ENCODE data around the gene MTR. TPM values are rescaled to one million over a fixed set of nuclear protein-coding genes. Genes with fewer than 3 reads are reported as not detected.
A peak's percentile ranks its signal among the peaks of the same experiment; 100 is the strongest.

The MTR gene
- total RNA-seq, 1 experiment from 2014 or later = 27.5 TPM

DNA sequence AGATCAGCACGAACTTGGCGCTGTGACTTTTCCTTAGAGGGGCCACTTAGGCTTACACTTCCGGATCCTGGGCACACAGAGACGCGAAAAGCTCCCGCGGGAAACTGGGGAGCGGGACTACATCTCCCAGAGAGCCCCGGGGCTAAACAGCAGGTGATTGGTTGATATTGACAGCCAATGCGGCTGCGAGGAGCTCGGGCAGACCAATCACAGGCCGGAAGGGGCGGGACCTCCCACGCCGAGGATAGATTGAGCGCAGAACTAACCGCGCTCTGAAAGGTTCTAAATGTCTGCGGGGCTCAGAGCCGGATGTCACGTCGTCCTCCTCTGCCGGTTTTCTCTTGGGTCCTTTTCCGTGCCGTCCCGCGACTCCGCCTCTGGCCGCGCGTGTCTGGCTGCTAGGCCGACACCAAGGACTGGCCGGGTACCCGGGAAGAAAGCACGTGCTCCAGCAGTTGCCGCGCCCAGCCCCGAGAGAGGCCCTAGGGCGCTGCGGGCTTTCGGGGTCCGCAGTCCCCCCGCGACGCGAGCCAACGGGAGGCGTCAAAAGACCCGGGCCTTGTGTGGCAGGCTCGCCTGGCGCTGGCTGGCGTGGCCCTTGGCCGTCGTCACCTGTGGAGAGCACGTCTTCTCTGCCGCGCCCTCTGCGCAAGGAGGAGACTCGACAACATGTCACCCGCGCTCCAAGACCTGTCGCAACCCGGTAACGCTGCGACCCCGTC is at the start of gene MTR (continued):
- TF ChIP-seq, protein P1, sequence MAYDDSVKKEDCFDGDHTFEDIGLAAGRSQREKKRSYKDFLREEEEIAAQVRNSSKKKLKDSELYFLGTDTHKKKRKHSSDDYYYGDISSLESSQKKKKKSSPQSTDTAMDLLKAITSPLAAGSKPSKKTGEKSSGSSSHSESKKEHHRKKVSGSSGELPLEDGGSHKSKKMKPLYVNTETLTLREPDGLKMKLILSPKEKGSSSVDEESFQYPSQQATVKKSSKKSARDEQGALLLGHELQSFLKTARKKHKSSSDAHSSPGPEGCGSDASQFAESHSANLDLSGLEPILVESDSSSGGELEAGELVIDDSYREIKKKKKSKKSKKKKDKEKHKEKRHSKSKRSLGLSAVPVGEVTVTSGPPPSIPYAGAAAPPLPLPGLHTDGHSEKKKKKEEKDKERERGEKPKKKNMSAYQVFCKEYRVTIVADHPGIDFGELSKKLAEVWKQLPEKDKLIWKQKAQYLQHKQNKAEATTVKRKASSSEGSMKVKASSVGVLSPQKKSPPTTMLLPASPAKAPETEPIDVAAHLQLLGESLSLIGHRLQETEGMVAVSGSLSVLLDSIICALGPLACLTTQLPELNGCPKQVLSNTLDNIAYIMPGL (CRISPR knock-in tag; IDR thresholded peaks at IDR 0.05) = peak; percentile 91; the same call in 1 of the 2 replicates
- peak; percentile 29; the same call in 1 of the 2 replicates for TF ChIP-seq GABPB1 (CRISPR knock-in tag; IDR thresholded peaks at IDR 0.05)
- no peak for TF ChIP-seq NFATC4 (CRISPR knock-in tag; IDR thresholded peaks at IDR 0.05)
- TF ChIP-seq, protein P2, sequence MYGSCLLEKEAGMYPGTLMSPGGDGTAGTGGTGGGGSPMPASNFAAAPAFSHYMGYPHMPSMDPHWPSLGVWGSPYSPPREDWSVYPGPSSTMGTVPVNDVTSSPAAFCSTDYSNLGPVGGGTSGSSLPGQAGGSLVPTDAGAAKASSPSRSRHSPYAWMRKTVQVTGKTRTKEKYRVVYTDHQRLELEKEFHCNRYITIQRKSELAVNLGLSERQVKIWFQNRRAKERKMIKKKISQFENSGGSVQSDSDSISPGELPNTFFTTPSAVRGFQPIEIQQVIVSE (CRISPR knock-in tag; IDR thresholded peaks at IDR 0.05; ENCODE audit: borderline replicate concordance) = no peak
- no peak for TF ChIP-seq PRRX2 (CRISPR knock-in tag; IDR thresholded peaks at IDR 0.05)
- TF ChIP-seq MXD4 (CRISPR knock-in tag; IDR thresholded peaks at IDR 0.05; ENCODE audit: borderline replicate concordance) = no peak
- TF ChIP-seq ZMAT4 (CRISPR knock-in tag; IDR thresholded peaks at IDR 0.05) = no peak
- TF ChIP-seq ZNF121 (CRISPR knock-in tag; IDR thresholded peaks at IDR 0.05) = no peak
- TF ChIP-seq SOX15 (CRISPR knock-in tag; IDR thresholded peaks at IDR 0.05) = no peak
- no peak for TF ChIP-seq OVOL2 (CRISPR knock-in tag; IDR thresholded peaks at IDR 0.05; ENCODE audit: borderline replicate concordance)
- no peak for TF ChIP-seq EMX1 (CRISPR knock-in tag; IDR thresholded peaks at IDR 0.05)
- no peak for TF ChIP-seq CREB1 (CRISPR knock-in tag; IDR thresholded peaks at IDR 0.05)
- TF ChIP-seq, protein P3, sequence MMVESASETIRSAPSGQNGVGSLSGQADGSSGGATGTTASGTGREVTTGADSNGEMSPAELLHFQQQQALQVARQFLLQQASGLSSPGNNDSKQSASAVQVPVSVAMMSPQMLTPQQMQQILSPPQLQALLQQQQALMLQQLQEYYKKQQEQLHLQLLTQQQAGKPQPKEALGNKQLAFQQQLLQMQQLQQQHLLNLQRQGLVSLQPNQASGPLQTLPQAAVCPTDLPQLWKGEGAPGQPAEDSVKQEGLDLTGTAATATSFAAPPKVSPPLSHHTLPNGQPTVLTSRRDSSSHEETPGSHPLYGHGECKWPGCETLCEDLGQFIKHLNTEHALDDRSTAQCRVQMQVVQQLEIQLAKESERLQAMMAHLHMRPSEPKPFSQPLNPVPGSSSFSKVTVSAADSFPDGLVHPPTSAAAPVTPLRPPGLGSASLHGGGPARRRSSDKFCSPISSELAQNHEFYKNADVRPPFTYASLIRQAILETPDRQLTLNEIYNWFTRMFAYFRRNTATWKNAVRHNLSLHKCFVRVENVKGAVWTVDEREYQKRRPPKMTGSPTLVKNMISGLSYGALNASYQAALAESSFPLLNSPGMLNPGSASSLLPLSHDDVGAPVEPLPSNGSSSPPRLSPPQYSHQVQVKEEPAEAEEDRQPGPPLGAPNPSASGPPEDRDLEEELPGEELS (CRISPR knock-in tag; IDR thresholded peaks at IDR 0.05) = peak; percentile 46
- TF ChIP-seq NFE2L1 (CRISPR knock-in tag; IDR thresholded peaks at IDR 0.05) = peak; percentile 42; the same call in 1 of the 2 replicates
- TF ChIP-seq, protein P4, sequence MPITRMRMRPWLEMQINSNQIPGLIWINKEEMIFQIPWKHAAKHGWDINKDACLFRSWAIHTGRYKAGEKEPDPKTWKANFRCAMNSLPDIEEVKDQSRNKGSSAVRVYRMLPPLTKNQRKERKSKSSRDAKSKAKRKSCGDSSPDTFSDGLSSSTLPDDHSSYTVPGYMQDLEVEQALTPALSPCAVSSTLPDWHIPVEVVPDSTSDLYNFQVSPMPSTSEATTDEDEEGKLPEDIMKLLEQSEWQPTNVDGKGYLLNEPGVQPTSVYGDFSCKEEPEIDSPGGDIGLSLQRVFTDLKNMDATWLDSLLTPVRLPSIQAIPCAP (CRISPR knock-in tag; IDR thresholded peaks at IDR 0.05) = 0 out of 2 replicates have a peak, but pooled peaks have one; percentile 54
- TF ChIP-seq JUN (CRISPR knock-in tag; IDR thresholded peaks at IDR 0.05) = no peak
- TF ChIP-seq PREB (CRISPR knock-in tag; IDR thresholded peaks at IDR 0.05; ENCODE audit: borderline replicate concordance) = 0 out of 2 replicates have a peak, but pooled peaks have one; percentile 73
- no peak for TF ChIP-seq KAT7 (CRISPR knock-in tag; IDR thresholded peaks at IDR 0.05; ENCODE audit: borderline replicate concordance)
- TF ChIP-seq STAT6 (CRISPR knock-in tag; conservative IDR thresholded peaks at IDR 0.05; ENCODE audit: low read depth) = no peak
- TF ChIP-seq GRHL2 (CRISPR knock-in tag; IDR thresholded peaks at IDR 0.05; ENCODE audit: insufficient replicate concordance, severe bottlenecking) = no peak
- peak; percentile 53; the same call in 1 of the 2 replicates for TF ChIP-seq USF1 (CRISPR knock-in tag; IDR thresholded peaks at IDR 0.05)
- TF ChIP-seq NR3C1 (CRISPR knock-in tag; conservative IDR thresholded peaks at IDR 0.05; ENCODE audit: low read depth) = no peak
- TF ChIP-seq NR1H2 (CRISPR knock-in tag; IDR thresholded peaks at IDR 0.05) = no peak
- TF ChIP-seq, protein P5, sequence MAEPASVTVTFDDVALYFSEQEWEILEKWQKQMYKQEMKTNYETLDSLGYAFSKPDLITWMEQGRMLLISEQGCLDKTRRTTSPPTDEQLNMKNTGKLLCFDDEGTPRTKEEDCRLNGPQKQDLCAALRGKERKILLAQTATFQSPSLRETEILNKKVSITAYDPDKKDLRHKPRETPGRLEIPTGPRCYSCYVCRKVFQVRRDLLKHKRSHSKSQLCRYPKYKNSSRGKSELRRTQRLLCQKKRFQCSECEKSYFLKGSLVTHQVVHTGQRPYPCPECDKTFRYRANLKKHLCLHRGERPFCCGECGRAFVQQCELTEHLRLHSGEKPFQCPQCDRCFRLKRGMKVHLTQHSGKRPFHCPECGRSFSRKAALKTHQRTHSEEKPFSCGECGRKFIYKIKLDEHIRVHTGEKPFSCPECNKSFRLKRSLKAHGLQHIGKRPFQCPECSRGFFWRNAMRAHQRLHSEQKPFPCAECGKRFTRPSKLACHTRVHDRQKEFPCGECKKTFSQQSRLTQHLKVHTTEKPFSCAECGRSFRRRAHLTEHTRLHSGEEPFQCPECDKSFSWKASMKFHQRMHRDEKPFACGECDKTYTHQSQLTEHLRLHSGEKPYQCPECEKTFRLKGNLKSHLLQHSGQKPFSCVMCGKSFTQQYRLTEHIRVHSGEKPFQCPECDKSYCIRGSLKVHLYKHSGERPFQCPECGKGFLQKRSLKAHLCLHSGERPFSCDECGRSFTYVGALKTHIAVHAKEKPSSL (CRISPR knock-in tag; conservative IDR thresholded peaks at IDR 0.05) = no peak
- peak; percentile 80 for TF ChIP-seq TEAD1 (CRISPR knock-in tag; IDR thresholded peaks at IDR 0.05)
- TF ChIP-seq SMAD3 (CRISPR knock-in tag; IDR thresholded peaks at IDR 0.05; ENCODE audit: borderline replicate concordance) = 0 out of 2 replicates have a peak, but pooled peaks have one; percentile 12

Data from WTC11 (cell line).